Left renal cortex interstitium (tissue), 4 donors: ENCODE data around the gene BSPRY. TPM values are rescaled to one million over a fixed set of nuclear protein-coding genes. Genes with fewer than 3 reads are reported as not detected.
A peak's percentile ranks its signal among the peaks of the same experiment; 100 is the strongest.
"Not testable (repeated sequence)": the region's sequence is repeated elsewhere in the genome, so short reads cannot be mapped to it uniquely, and the experiment has no call there.

ENCODE experiments used
- DNase-seq, 4 donors: peaks; one replicate each; pipeline ENCODE4 v3.0.0-alpha.2; 2013; ENCODE audit warnings: low read depth in 4 of 4, low spot score in 2 of 4, missing footprints in 1 of 4
- polyA plus RNA-seq, 4 donors: library from polyadenylated mRNA; unstranded; fragments of 120-200 nt; gene quantifications; one replicate each; pipeline ENCODE4 v1.2.1, GENCODE V29; 2013; ENCODE audit not compliant: insufficient read length in 4 of 4

Gene BSPRY
- polyA plus RNA-seq, 4 donors, result 8.9 to 11.1 (median 9.3) TPM

GRCh38 chr9:113340011-113340699 lies 9.2 kb upstream of the BSPRY start, which contains the start of gene WDR31:
WDR31 (minus strand) TSS chr9:113340275; CDS start chr9:113332022, 8,253 bp downstream.
- peak; percentile 76 to 85 (median 82) for DNase-seq

DNA sequence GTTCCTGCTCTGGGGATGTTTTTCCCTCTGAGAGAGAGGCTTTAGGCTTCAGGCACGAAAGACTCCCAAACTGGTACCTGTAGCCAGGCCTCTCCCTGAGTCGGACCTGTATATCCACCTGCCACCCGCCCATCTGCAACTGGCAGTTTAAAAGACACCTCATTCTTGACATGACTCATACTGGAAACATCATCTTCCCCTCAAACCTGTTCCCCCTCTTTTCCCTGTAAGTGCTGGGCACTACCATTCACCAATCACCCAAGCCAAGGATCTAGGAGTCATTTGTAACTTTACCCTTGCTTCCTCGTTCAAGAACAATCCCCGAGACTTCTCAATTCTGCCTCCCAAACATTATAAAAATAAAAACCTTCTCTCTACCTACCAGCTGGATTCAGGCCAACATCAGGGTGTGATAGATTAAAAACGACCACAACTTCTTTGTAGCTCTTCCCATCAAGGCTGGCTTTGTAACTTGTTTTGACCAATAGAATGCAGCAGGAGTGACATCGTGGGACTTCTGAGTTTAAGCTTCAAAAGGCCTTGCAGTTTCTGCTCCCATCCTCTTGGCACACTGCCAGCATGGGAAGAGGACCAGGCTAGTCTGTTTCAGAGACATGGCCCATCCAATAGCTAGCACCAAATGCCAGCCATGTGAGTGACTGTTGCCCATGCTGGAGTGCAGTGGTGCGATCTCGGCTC lies 7.5 kb upstream of the BSPRY start:
- DNase-seq, result no peak

DNA sequence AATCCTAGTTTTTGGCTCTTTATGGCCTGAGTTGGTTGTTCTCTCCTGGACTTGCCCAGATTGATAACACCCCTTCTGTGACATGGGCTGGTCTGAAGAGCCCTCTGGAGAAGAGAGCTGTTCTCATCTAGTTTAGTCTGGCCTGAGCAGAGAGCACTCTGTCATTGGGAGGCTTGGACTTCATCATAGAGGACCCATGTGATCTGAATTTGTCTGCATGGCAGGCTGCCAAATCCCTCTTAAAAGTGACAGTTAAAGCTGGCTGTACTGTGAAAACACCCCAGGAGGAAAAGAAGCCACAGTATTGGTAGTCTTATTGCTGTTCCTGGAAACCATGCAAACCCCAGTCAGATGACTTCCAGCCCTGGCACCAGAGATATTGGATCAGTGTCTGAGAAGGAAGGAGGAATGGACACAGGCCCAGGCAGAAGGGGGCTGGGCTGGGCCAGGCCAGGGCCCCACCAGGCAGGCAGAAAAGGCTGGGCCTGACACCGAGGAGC lies 5.6 kb upstream of the BSPRY start:
- peak; percentile 25 to 62 (median 42) for DNase-seq

GRCh38 chr9:113345190-113345589 lies 4.2 kb upstream of the BSPRY start:
- no peak for DNase-seq

GRCh38 chr9:113345671-113346070 lies 3.7 kb upstream of the BSPRY start:
- DNase-seq, result no peak

DNA sequence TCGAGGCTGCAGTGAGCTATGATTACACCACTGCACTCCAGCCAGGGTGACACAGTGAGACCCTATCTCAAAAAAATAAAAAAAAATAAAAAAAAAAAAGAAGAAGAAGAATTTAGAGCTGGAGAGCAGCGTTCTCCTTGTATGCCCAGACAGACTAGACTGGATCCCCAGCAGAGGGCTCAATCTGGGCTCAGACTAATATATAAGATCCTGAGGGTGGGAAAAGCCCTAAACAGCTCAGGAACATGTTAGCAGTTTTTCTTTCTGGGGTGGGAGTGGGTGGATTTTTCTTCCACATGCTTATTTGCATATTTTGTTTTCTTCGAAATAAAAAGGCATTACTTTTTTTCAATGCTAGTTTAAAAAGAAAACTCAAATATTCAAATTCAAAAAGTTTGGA lies 904 bp upstream of the BSPRY start:
- DNase-seq, result no peak

- DNase-seq, result no peak
Observed at GRCh38 chr9:113349066-113349444, 286 bp upstream of the BSPRY start.

GRCh38 chr9:113350107-113350661 lies 843 bp downstream of the BSPRY start:
- DNase-seq, result no peak

DNA sequence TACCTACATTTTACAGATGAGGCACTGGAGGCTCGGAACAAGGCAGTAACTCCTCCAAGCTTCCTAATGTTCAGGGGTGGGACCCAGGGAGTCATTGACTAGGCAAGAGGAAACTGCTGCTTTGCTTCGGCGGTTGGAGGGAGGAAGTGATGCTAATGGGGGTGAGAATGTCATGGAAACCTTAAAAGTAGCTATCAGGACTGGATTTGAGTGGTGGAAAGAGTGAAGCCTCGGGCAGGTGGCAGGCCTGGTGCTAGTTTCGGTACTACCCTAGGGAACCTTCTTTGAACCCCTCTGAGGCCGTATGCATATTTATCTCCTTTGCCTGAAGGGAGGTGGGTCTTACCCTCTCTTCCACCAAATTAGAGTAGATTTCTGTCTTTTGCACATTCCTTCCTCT lies 1.6 kb downstream of the BSPRY start:
- DNase-seq, result no peak

DNA sequence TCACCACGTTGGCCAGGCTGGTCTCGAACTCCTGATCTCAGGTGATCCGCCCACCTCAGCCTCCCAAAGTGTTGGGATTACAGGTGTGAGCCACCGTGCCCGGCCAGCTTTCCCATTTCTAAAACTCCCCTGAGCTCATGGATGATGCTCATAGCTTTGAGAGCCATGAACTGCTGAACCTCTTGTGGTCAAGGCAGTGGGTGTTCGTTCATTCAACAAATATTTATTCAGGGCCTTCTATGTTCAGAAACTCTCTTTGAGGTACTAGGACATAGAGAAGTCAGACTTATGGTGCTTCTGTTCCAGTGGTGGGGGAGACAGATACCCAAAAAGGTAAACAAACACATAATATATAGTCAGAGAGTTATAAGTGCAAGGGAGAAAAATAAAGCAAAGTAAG lies 2.7 kb downstream of the BSPRY start:
- no peak for DNase-seq

GRCh38 chr9:113352411-113352810 lies 3.1 kb downstream of the BSPRY start:
- DNase-seq, result no peak

GRCh38 chr9:113355040-113355596 lies 5.8 kb downstream of the BSPRY start:
- DNase-seq, result no peak

DNA sequence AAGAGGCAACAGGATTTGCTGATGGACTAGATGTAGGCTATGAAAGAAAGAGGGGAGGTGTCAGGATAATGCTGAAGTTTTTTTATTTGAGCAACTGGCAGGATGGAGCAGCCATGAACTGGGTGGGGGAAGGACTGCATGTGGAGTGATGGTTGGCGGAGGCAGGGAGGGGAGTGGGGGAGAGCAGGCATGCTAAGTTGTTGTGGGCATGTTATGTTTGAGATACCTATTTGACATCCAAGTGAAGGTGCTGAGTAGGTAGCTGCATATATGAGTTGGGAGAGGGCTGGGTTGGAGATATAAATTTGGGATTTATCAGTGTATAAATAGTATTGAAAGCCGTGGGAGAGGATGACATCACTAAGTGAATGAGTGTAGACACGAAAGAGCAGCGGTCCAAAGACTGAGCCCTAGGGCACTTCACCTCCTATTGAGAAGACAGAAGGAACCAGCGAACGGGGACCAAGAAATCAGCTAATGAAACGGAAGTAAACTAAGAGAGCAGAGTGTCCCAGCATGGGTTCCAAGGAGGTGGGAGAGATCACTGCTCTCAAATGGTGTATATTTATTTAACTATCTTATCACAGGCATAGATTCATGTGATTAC lies 7.4 kb downstream of the BSPRY start:
- DNase-seq, result no peak

GRCh38 chr9:113359385-113359784 lies 10.0 kb downstream of the BSPRY start:
- DNase-seq, result no peak

DNA sequence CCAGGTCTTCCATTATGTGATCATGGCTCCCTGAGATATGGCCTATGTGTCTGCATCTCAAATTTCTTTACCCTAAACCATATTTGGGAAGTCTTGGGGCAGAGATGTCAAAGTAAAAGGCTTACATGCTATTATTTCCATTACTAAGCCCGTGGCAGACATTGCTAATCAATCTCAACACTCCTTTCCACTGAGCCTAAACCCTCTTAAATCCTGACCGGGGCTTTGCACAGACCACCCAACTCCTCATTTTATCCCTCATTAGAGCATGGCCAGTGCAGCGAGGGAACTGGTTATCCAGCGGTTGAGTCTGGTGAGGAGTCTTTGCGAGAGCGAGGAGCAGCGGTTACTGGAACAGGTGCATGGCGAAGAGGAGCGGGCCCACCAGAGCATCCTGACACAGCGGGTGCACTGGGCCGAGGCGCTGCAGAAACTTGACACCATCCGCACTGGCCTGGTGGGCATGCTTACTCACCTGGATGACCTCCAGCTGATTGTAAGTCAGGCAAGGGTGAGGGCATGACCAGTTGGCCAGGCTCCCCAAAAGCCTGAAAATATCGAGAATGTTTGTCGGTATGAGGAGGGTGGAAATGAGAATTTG lies 11.0 kb downstream of the BSPRY start:
- DNase-seq, result no peak

GRCh38 chr9:113361304-113362018 lies 12.1 kb downstream of the BSPRY start:
- no peak for DNase-seq

GRCh38 chr9:113363336-113363735 lies 14.0 kb downstream of the BSPRY start:
- no peak for DNase-seq

DNA sequence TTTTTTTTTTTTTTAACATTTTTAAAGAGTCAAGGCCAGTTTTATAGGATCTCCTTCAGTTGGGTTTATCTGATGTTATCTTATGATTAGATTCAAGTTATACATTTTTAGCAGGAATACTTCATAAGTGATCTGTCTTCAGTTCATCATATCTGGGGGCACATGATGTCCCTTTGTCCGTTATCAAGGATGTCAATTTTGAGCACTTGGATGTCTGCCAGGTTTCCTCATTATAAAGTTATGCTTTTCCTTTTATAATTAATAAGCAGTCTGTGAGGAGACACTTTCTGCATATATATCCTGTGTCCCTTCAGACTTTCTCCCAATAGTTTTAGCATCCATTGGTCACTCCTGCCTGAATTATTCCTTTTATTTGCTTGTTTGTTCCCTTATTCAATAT lies 15.6 kb downstream of the BSPRY start:
- no peak for DNase-seq

GRCh38 chr9:113365652-113366051 lies 16.3 kb downstream of the BSPRY start:
- not testable (repeated sequence) for DNase-seq
